ENCODE results near the gene GRIK2. TPM values are rescaled to one million over a fixed set of nuclear protein-coding genes. Genes with fewer than 3 reads are reported as not detected.

GRIK2 gene
- total and polyA plus RNA-seq, 11 donors: 0.33 to 7.0 (median 3.9) TPM

- no peaks in the 10 kb centered on the region for H3K36me3 ChIP-seq
- ATAC-seq (no peak), DNase-seq (no peak)
- no peaks in the 10 kb centered on the region for H3K4me1 ChIP-seq
- TF ChIP-seq CTCF (IDR thresholded peaks at IDR 0.05): no peak
- no peaks in the 10 kb centered on the region for H3K27me3 ChIP-seq
- no peak overlapping the region for H3K27ac ChIP-seq
- 48 to 56% (median 53%) methylated on average over 5 of the region's 5 CpGs for WGBS, 4 donors
- intact Hi-C loops (cut with DNase I): no loop called here
- H3K9me3 ChIP-seq: no peaks in the 10 kb centered on the region
- H3K4me3 ChIP-seq: no peak overlapping the region
Measured at GRCh38 chr6:101912311-101912710, 518.8 kb downstream of the GRIK2 start.

GRCh38 chr6:101918471-101918870 lies 525.0 kb downstream of the GRIK2 start:
- intact Hi-C loops (cut with DNase I): no loop called here
- Histone ChIP-seq H3K27ac (no peak overlapping the region), H3K4me1 (no peaks in the 10 kb centered on the region), H3K27me3 (no peaks in the 10 kb centered on the region), H3K4me3 (no peak overlapping the region), H3K36me3 (no peaks in the 10 kb centered on the region), H3K9me3 (no peaks in the 10 kb centered on the region)
- TF ChIP-seq CTCF (IDR thresholded peaks at IDR 0.05) (no peak), POLR2A (IDR thresholded peaks at IDR 0.05) (no peak)
- no peak for DNase-seq
- 39 to 61% (median 54%) methylated on average over 2 of the region's 2 CpGs for whole genome bisulfite sequencing, 4 donors
- no peak for ATAC-seq

GRCh38 chr6:101921829-101922450 lies 528.4 kb downstream of the GRIK2 start:
- intact Hi-C loops (cut with DNase I): no loop called here
- TF ChIP-seq CTCF (IDR thresholded peaks at IDR 0.05) (no peak), POLR2A (IDR thresholded peaks at IDR 0.05) (no peak)
- Histone ChIP-seq H3K36me3 (no peaks in the 10 kb centered on the region), H3K27me3 (no peaks in the 10 kb centered on the region), H3K4me1 (no peaks in the 10 kb centered on the region), H3K27ac (no peak overlapping the region), H3K4me3 (no peak overlapping the region), H3K9me3 (no peaks in the 10 kb centered on the region)
- DNase-seq (no peak), ATAC-seq (no peak)
- WGBS, 4 donors: 54 to 74% (median 68%) methylated on average over 1 of the region's 1 CpG

GRCh38 chr6:101926149-101926925 lies 532.8 kb downstream of the GRIK2 start:
- Histone ChIP-seq H3K4me3 (no peak overlapping the region), H3K27ac (no peak overlapping the region), H3K9me3 (no peaks in the 10 kb centered on the region), H3K27me3 (no peaks in the 10 kb centered on the region), H3K36me3 (no peaks in the 10 kb centered on the region), H3K4me1 (no peaks in the 10 kb centered on the region)
- no peak for TF ChIP-seq POLR2A (IDR thresholded peaks at IDR 0.05)
- no peak for TF ChIP-seq CTCF (IDR thresholded peaks at IDR 0.05)
- no peak for ATAC-seq
- DNase-seq: no peak
- WGBS, 4 donors: 76 to 82% (median 79%) methylated on average over 7 of the region's 7 CpGs
- intact Hi-C loops (cut with DNase I): no loop called here

All from heart left ventricle (tissue), 16 donors.